Mesenchymal stem cell (in vitro differentiated cells and primary cell): ENCODE measurements around the gene RBM43.

Source experiments
- DNase-seq: peaks from one replicate; pipeline ENCODE4 v3.0.0-alpha.2; 2013
- H2AFZ ChIP-seq: one replicate; pipeline ENCODE4 v1.6.1; 2013; ENCODE audit warnings: low read depth, mild to moderate bottlenecking, control low read depth, inconsistent platforms, low read length, moderate library complexity
- H2AK5ac ChIP-seq: 2 replicates; pipeline ENCODE4 v1.6.1; 2013; ENCODE audit warnings: low read length, moderate library complexity, mild to moderate bottlenecking, inconsistent platforms; ENCODE audit not compliant: severe bottlenecking
- H2BK120ac ChIP-seq: one replicate; pipeline ENCODE4 v1.6.1; 2013; ENCODE audit warnings: low read depth, mild to moderate bottlenecking, inconsistent platforms, low read length, moderate library complexity
- H2BK12ac ChIP-seq, 2 experiments: one replicate each; pipeline ENCODE4 v1.6.1; 2013; ENCODE audit warnings: inconsistent platforms in 2 of 2, low read length in 2 of 2, mild to moderate bottlenecking in 2 of 2, moderate library complexity in 2 of 2, control low read depth in 1 of 2
- H2BK15ac ChIP-seq: one replicate; pipeline ENCODE4 v1.6.1; 2013; ENCODE audit warnings: mild to moderate bottlenecking, low read depth, inconsistent platforms; ENCODE audit not compliant: poor library complexity, severe bottlenecking
- H2BK5ac ChIP-seq: 2 replicates; pipeline ENCODE4 v1.6.1; 2013; ENCODE audit warnings: low read depth, mild to moderate bottlenecking, low read length, control low read depth, inconsistent platforms; ENCODE audit not compliant: poor library complexity, severe bottlenecking
- H3K14ac ChIP-seq, 2 experiments: one replicate each; pipeline ENCODE4 v1.6.1; 2013; ENCODE audit warnings: inconsistent platforms in 2 of 2, low read length in 2 of 2, control low read depth in 1 of 2, mild to moderate bottlenecking in 1 of 2, moderate library complexity in 1 of 2
- H3K18ac ChIP-seq, 2 experiments: one replicate each; pipeline ENCODE4 v1.6.1; 2013; ENCODE audit warnings: inconsistent platforms in 2 of 2, low read length in 2 of 2, control low read depth in 1 of 2, low read depth in 1 of 2, mild to moderate bottlenecking in 1 of 2
- H3K23ac ChIP-seq, 2 experiments: one replicate each; pipeline ENCODE4 v1.6.1; 2013; ENCODE audit warnings: inconsistent platforms in 2 of 2, low read length in 2 of 2, mild to moderate bottlenecking in 2 of 2, moderate library complexity in 2 of 2, control low read depth in 1 of 2
- H3K27ac ChIP-seq: 2 replicates; pipeline ENCODE4 v1.5.1; 2013; ENCODE audit warnings: mild to moderate bottlenecking, moderate library complexity, low read length, control low read depth, inconsistent platforms; ENCODE audit not compliant: poor library complexity, severe bottlenecking
- H3K27me3 ChIP-seq, 2 experiments: 2 replicates each; pipeline versions ENCODE4 v1.6.1 to v1.7.0; 2013; ENCODE audit warnings: low read length in 2 of 2, mild to moderate bottlenecking in 2 of 2, moderate library complexity in 2 of 2, control low read depth in 1 of 2, inconsistent platforms in 1 of 2; ENCODE audit not compliant: control insufficient read depth in 1 of 2, insufficient read depth in 1 of 2
- H3K36me3 ChIP-seq, 2 experiments: 2 replicates each; pipeline versions ENCODE4 v1.6.1 to v1.7.0; 2013; ENCODE audit warnings: low read length in 2 of 2, control low read depth in 1 of 2, inconsistent platforms in 1 of 2, low read depth in 1 of 2, mild to moderate bottlenecking in 1 of 2; ENCODE audit not compliant: insufficient read depth in 2 of 2, control insufficient read depth in 1 of 2
- H3K4ac ChIP-seq, 2 experiments: one replicate each; pipeline ENCODE4 v1.6.1; 2013; ENCODE audit warnings: inconsistent platforms in 2 of 2, low read length in 2 of 2, mild to moderate bottlenecking in 2 of 2, moderate library complexity in 2 of 2, control low read depth in 1 of 2, low read depth in 1 of 2
- H3K4me1 ChIP-seq: 2 replicates; pipeline ENCODE4 v1.6.1; 2013; ENCODE audit warnings: low read depth, low read length, control low read depth; ENCODE audit not compliant: control insufficient read depth, insufficient read depth
- H3K4me2 ChIP-seq: 2 replicates; pipeline ENCODE4 v1.6.1; 2013; ENCODE audit warnings: low read length, mild to moderate bottlenecking, inconsistent platforms; ENCODE audit not compliant: poor library complexity, severe bottlenecking
- H3K4me3 ChIP-seq, 2 experiments: 2 replicates each; pipeline versions ENCODE4 v1.5.1 to v1.7.0; 2013; ENCODE audit warnings: low read length in 2 of 2, mild to moderate bottlenecking in 2 of 2, control low read depth in 1 of 2, low read depth in 1 of 2; ENCODE audit not compliant: insufficient read depth in 1 of 2
- H3K79me1 ChIP-seq: replicated peaks from 2 replicates; pipeline ENCODE4 v1.6.1; 2013; ENCODE audit warnings: mild to moderate bottlenecking, control low read depth, low read length, inconsistent platforms; ENCODE audit not compliant: poor library complexity, severe bottlenecking
- H3K9ac ChIP-seq: 2 replicates; pipeline ENCODE4 v1.7.0; 2013; ENCODE audit warnings: mild to moderate bottlenecking, low read length, moderate library complexity
- H3K9me3 ChIP-seq: 2 replicates; pipeline ENCODE4 v1.7.0; 2013; ENCODE audit warnings: mild to moderate bottlenecking, low read length; ENCODE audit not compliant: control insufficient read depth
- H4K8ac ChIP-seq: one replicate; pipeline ENCODE4 v1.6.1; 2013; ENCODE audit warnings: inconsistent platforms, mild to moderate bottlenecking, low read length, moderate library complexity
- H4K91ac ChIP-seq: one replicate; pipeline ENCODE4 v1.6.1; 2013; ENCODE audit warnings: mild to moderate bottlenecking, low read length, inconsistent platforms
- WGBS: methylation state at CpG from one replicate; pipeline ENCODE4 v1.1.7; 2013; ENCODE audit warnings: mixed read lengths; 5-methylcytosine and 5-hydroxymethylcytosine counted together

Gene RBM43

DNA sequence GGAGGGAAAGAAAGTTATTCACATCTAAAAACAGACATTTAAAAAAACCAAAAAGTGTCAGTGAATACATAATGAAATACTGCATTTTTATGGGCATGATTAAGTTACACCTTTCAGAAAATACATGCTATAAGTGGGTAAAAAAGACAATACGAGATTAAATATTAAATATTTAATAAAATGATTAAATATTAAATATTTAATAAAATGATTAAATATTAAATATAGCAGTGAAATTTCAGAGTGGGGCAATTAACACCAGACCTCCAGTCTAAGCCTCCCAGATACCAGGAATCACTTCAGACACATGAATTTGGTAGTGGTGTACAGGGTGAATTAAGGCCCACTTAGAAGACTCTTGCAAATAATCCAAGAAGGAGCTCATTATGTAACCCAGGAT lies 15.5 kb downstream of the RBM43 start:
- H2BK120ac ChIP-seq: no peak overlapping the region
- no peak overlapping the region for H3K23ac ChIP-seq
- no peak overlapping the region for H3K18ac ChIP-seq
- H2AK5ac ChIP-seq: no peak overlapping the region
- H3K79me1 ChIP-seq: no peaks in the 10 kb centered on the region
- no peak overlapping the region for H2BK15ac ChIP-seq
- H3K27ac ChIP-seq: no peak overlapping the region
- no peak overlapping the region for H2BK12ac ChIP-seq
- DNase-seq: no peak
- H3K4me1 ChIP-seq: no peaks in the 10 kb centered on the region
- H3K4ac ChIP-seq: no peak overlapping the region
- H3K9me3 ChIP-seq: peaks cover 14% of the 10 kb centered on the region
- no peak overlapping the region for H3K4me3 ChIP-seq
- no peak overlapping the region for H2BK5ac ChIP-seq
- H4K8ac ChIP-seq: no peak overlapping the region
- no peak overlapping the region for H3K9ac ChIP-seq
- H3K14ac ChIP-seq: no peak overlapping the region
- H3K4me2 ChIP-seq: no peak overlapping the region
- peaks cover 0 to 28% of the 10 kb centered on the region in 2 experiments for H3K36me3 ChIP-seq
- no peak overlapping the region for H2AFZ ChIP-seq
- H4K91ac ChIP-seq: no peak overlapping the region
- H3K27me3 ChIP-seq: no peaks in the 10 kb centered on the region
- no CpG with 5 or more reads among the region's 1 CpG for WGBS

DNA sequence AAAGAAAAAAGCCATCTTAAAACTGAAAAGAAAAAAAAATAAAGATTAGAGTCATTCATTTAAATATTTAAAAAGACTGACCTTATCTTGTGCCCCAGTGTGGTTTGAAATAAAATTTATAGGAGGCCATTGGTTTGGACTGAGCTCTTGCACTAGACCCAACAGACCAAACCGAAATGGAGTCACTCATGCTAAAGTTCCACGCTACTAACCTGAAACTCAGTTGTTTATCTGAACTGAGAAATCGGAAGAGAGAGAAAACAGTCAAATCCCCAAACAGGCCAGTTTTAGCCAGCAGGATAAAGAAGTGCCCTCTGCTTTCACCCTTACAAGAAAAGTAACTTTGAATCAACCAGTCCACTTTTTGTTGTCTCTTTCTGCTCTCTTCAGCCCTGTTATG lies 18.2 kb downstream of the RBM43 start:
- no peak overlapping the region for H3K4me3 ChIP-seq
- no peaks in the 10 kb centered on the region for H3K4me1 ChIP-seq
- H4K8ac ChIP-seq: no peak overlapping the region
- WGBS: 88% methylated on average over 3 of the region's 3 CpGs
- no peaks in the 10 kb centered on the region for H3K27me3 ChIP-seq
- H2BK12ac ChIP-seq: no peak overlapping the region
- H3K9ac ChIP-seq: no peak overlapping the region
- no peak overlapping the region for H2BK120ac ChIP-seq
- no peak overlapping the region for H3K27ac ChIP-seq
- H2BK15ac ChIP-seq: no peak overlapping the region
- no peak overlapping the region for H3K14ac ChIP-seq
- no peak overlapping the region for H3K4ac ChIP-seq
- H2AK5ac ChIP-seq: no peak overlapping the region
- H3K79me1 ChIP-seq: no peaks in the 10 kb centered on the region
- no peak for DNase-seq
- no peak overlapping the region for H3K23ac ChIP-seq
- H3K36me3 ChIP-seq: peaks cover 0 to 6% of the 10 kb centered on the region in 2 experiments
- H3K18ac ChIP-seq: no peak overlapping the region
- no peak overlapping the region for H3K4me2 ChIP-seq
- H2AFZ ChIP-seq: no peak overlapping the region
- H3K9me3 ChIP-seq: peaks cover 7% of the 10 kb centered on the region
- H2BK5ac ChIP-seq: no peak overlapping the region
- no peak overlapping the region for H4K91ac ChIP-seq

DNA sequence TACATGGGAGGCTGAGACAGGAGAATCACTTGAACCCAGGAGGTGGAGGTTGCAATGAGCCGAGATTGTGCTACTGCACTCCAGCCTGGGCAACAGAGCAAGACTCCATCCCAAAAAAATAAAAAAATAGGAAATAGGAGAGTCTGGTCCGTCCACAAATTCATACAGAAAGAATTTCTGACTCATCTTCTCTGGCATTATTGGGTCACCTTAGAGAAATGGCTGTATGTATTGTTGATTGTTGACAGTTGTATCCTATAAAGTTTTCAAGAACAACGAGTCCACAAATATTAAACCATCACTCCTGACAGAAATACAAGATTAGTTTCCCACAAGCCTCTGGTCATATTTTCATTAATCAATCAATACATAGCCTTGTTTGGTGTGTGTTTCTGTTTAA lies 20.4 kb downstream of the RBM43 start:
- Histone ChIP-seq H4K8ac (no peak overlapping the region), H3K36me3 (no peaks in the 10 kb centered on the region), H2BK5ac (no peak overlapping the region), H2AFZ (no peak overlapping the region), H2BK120ac (no peak overlapping the region), H3K4ac (no peak overlapping the region), H3K4me3 (no peak overlapping the region), H3K79me1 (no peaks in the 10 kb centered on the region), H2BK15ac (no peak overlapping the region), H3K27me3 (no peaks in the 10 kb centered on the region), H4K91ac (no peak overlapping the region), H3K4me1 (no peaks in the 10 kb centered on the region), H3K9ac (no peak overlapping the region), H3K9me3 (no peaks in the 10 kb centered on the region), H2AK5ac (no peak overlapping the region), H2BK12ac (no peak overlapping the region), H3K18ac (no peak overlapping the region), H3K4me2 (no peak overlapping the region), H3K23ac (no peak overlapping the region), H3K14ac (no peak overlapping the region), H3K27ac (no peak overlapping the region)
- no peak for DNase-seq
- WGBS: 100% methylated on average over 1 of the region's 3 CpGs

- no peak overlapping the region for H2AK5ac ChIP-seq
- no peak overlapping the region for H2AFZ ChIP-seq
- no peak overlapping the region for H3K4ac ChIP-seq
- no peak overlapping the region for H2BK12ac ChIP-seq
- no peak overlapping the region for H4K8ac ChIP-seq
- H4K91ac ChIP-seq: no peak overlapping the region
- no peak for DNase-seq
- H3K4me2 ChIP-seq: no peak overlapping the region
- no peak overlapping the region for H3K27ac ChIP-seq
- H3K4me1 ChIP-seq: no peaks in the 10 kb centered on the region
- H2BK15ac ChIP-seq: no peak overlapping the region
- no peaks in the 10 kb centered on the region for H3K36me3 ChIP-seq
- H3K14ac ChIP-seq: no peak overlapping the region
- no CpG with 5 or more reads among the region's 1 CpG for WGBS
- H2BK120ac ChIP-seq: no peak overlapping the region
- no peaks in the 10 kb centered on the region for H3K9me3 ChIP-seq
- H3K9ac ChIP-seq: no peak overlapping the region
- no peak overlapping the region for H3K4me3 ChIP-seq
- no peak overlapping the region for H3K18ac ChIP-seq
- H3K23ac ChIP-seq: no peak overlapping the region
- no peaks in the 10 kb centered on the region for H3K79me1 ChIP-seq
- H2BK5ac ChIP-seq: no peak overlapping the region
- H3K27me3 ChIP-seq: no peaks in the 10 kb centered on the region
Measured at GRCh38 chr2:151240433-151240832, 21.2 kb downstream of the RBM43 start.
